Measurements from ENCODE around the gene ANK2. TPM values are rescaled to one million over a fixed set of nuclear protein-coding genes. Genes with fewer than 3 reads are reported as not detected.

ANK2 gene
- total and polyA plus RNA-seq, 2 experiments from 2014 or later: 7.7 to 40.4 TPM

DNA sequence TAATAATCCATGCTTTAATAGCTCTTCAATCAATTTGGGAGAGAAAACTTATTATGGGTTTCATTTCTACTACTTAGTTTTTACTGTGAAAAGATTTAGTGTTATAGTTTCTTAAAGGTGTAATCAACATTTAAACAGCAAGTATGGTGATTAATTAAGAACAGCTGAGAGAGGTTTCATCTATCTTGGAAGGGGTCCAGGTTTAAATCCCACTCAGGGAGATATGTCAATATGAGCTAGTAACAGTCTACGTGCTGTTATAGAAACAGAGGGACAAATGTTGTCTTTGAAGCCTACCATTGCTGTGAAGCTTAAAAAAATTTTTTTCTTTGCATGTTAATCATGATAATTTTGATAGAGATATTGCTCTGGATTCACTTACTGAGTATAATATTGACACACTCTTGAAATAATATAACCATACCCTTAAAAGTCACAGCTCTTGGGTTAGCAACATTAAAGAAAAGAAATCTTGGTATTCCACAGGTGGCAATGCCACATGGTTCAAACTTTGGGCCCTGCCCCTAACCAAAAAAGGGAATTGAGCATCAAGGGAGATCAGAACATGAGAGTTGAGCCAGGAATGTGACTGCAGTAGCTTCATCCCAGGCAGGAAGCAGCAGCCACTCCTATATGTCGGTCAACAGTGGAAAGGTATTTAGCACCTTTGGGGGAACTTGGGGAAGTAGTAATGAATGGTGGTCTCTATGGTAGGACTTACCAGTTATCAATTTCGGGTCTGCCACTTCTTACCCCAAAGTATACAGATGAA, 107.8 kb downstream of the ANK2 start:
- Mint-ChIP-seq H3K4me1 (peaks cover 12% of the 10 kb centered on the region), H3K36me3 (ENCODE audit: low read depth) (no peaks in the 10 kb centered on the region)
- no peaks in the 10 kb centered on the region for H3K36me3 ChIP-seq (ENCODE audit: insufficient read depth)

More for the DNA sequence above, 107.8 kb downstream of the ANK2 start:
- TF ChIP-seq EZH2phosphoT487 (IDR thresholded peaks at IDR 0.05; ENCODE audit: unreplicated experiment): no peak
- no peak for TF ChIP-seq JUNB (IDR thresholded peaks at IDR 0.05; ENCODE audit: unreplicated experiment)
- TF ChIP-seq ZNF114 (CRISPR knock-in tag; IDR thresholded peaks at IDR 0.05): no peak
- no peak for TF ChIP-seq STAT1 (IDR thresholded peaks at IDR 0.05; ENCODE audit: unreplicated experiment)
- TF ChIP-seq, protein P1, sequence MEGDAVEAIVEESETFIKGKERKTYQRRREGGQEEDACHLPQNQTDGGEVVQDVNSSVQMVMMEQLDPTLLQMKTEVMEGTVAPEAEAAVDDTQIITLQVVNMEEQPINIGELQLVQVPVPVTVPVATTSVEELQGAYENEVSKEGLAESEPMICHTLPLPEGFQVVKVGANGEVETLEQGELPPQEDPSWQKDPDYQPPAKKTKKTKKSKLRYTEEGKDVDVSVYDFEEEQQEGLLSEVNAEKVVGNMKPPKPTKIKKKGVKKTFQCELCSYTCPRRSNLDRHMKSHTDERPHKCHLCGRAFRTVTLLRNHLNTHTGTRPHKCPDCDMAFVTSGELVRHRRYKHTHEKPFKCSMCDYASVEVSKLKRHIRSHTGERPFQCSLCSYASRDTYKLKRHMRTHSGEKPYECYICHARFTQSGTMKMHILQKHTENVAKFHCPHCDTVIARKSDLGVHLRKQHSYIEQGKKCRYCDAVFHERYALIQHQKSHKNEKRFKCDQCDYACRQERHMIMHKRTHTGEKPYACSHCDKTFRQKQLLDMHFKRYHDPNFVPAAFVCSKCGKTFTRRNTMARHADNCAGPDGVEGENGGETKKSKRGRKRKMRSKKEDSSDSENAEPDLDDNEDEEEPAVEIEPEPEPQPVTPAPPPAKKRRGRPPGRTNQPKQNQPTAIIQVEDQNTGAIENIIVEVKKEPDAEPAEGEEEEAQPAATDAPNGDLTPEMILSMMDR (conservative IDR thresholded peaks at IDR 0.05; ENCODE audit: low read depth in 2 of 2): no peak
- TF ChIP-seq, protein P2, sequence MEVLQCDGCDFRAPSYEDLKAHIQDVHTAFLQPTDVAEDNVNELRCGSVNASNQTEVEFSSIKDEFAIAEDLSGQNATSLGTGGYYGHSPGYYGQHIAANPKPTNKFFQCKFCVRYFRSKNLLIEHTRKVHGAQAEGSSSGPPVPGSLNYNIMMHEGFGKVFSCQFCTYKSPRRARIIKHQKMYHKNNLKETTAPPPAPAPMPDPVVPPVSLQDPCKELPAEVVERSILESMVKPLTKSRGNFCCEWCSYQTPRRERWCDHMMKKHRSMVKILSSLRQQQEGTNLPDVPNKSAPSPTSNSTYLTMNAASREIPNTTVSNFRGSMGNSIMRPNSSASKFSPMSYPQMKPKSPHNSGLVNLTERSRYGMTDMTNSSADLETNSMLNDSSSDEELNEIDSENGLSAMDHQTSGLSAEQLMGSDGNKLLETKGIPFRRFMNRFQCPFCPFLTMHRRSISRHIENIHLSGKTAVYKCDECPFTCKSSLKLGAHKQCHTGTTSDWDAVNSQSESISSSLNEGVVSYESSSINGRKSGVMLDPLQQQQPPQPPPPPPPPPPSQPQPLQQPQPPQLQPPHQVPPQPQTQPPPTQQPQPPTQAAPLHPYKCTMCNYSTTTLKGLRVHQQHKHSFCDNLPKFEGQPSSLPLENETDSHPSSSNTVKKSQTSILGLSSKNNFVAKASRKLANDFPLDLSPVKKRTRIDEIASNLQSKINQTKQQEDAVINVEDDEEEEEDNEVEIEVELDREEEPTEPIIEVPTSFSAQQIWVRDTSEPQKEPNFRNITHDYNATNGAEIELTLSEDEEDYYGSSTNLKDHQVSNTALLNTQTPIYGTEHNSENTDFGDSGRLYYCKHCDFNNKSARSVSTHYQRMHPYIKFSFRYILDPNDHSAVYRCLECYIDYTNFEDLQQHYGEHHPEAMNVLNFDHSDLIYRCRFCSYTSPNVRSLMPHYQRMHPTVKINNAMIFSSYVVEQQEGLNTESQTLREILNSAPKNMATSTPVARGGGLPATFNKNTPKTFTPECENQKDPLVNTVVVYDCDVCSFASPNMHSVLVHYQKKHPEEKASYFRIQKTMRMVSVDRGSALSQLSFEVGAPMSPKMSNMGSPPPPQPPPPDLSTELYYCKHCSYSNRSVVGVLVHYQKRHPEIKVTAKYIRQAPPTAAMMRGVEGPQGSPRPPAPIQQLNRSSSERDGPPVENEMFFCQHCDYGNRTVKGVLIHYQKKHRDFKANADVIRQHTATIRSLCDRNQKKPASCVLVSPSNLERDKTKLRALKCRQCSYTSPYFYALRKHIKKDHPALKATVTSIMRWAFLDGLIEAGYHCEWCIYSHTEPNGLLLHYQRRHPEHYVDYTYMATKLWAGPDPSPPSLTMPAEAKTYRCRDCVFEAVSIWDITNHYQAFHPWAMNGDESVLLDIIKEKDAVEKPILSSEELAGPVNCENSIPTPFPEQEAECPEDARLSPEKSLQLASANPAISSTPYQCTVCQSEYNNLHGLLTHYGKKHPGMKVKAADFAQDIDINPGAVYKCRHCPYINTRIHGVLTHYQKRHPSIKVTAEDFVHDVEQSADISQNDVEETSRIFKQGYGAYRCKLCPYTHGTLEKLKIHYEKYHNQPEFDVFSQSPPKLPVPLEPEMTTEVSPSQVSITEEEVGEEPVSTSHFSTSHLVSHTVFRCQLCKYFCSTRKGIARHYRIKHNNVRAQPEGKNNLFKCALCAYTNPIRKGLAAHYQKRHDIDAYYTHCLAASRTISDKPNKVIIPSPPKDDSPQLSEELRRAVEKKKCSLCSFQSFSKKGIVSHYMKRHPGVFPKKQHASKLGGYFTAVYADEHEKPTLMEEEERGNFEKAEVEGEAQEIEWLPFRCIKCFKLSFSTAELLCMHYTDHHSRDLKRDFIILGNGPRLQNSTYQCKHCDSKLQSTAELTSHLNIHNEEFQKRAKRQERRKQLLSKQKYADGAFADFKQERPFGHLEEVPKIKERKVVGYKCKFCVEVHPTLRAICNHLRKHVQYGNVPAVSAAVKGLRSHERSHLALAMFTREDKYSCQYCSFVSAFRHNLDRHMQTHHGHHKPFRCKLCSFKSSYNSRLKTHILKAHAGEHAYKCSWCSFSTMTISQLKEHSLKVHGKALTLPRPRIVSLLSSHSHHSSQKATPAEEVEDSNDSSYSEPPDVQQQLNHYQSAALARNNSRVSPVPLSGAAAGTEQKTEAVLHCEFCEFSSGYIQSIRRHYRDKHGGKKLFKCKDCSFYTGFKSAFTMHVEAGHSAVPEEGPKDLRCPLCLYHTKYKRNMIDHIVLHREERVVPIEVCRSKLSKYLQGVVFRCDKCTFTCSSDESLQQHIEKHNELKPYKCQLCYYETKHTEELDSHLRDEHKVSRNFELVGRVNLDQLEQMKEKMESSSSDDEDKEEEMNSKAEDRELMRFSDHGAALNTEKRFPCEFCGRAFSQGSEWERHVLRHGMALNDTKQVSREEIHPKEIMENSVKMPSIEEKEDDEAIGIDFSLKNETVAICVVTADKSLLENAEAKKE (CRISPR knock-in tag; IDR thresholded peaks at IDR 0.05): no peak
- TF ChIP-seq, protein P3, sequence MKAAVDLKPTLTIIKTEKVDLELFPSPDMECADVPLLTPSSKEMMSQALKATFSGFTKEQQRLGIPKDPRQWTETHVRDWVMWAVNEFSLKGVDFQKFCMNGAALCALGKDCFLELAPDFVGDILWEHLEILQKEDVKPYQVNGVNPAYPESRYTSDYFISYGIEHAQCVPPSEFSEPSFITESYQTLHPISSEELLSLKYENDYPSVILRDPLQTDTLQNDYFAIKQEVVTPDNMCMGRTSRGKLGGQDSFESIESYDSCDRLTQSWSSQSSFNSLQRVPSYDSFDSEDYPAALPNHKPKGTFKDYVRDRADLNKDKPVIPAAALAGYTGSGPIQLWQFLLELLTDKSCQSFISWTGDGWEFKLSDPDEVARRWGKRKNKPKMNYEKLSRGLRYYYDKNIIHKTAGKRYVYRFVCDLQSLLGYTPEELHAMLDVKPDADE (IDR thresholded peaks at IDR 0.05): no peak
- no peak for TF ChIP-seq POLR2AphosphoS5 (IDR thresholded peaks at IDR 0.05; ENCODE audit: low read depth)
- TF ChIP-seq CREB1 (CRISPR knock-in tag; IDR thresholded peaks at IDR 0.05; ENCODE audit: low read depth): no peak
- no peak for TF ChIP-seq ZNF331 (CRISPR knock-in tag; IDR thresholded peaks at IDR 0.05; ENCODE audit: low read depth)
- TF ChIP-seq, protein P4, sequence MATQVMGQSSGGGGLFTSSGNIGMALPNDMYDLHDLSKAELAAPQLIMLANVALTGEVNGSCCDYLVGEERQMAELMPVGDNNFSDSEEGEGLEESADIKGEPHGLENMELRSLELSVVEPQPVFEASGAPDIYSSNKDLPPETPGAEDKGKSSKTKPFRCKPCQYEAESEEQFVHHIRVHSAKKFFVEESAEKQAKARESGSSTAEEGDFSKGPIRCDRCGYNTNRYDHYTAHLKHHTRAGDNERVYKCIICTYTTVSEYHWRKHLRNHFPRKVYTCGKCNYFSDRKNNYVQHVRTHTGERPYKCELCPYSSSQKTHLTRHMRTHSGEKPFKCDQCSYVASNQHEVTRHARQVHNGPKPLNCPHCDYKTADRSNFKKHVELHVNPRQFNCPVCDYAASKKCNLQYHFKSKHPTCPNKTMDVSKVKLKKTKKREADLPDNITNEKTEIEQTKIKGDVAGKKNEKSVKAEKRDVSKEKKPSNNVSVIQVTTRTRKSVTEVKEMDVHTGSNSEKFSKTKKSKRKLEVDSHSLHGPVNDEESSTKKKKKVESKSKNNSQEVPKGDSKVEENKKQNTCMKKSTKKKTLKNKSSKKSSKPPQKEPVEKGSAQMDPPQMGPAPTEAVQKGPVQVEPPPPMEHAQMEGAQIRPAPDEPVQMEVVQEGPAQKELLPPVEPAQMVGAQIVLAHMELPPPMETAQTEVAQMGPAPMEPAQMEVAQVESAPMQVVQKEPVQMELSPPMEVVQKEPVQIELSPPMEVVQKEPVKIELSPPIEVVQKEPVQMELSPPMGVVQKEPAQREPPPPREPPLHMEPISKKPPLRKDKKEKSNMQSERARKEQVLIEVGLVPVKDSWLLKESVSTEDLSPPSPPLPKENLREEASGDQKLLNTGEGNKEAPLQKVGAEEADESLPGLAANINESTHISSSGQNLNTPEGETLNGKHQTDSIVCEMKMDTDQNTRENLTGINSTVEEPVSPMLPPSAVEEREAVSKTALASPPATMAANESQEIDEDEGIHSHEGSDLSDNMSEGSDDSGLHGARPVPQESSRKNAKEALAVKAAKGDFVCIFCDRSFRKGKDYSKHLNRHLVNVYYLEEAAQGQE (IDR thresholded peaks at IDR 0.05; ENCODE audit: unreplicated experiment): no peak
- TF ChIP-seq EZH2 (IDR thresholded peaks at IDR 0.05; ENCODE audit: low read depth, unreplicated experiment): no peak
- no peak for TF ChIP-seq NANOG (IDR thresholded peaks at IDR 0.05; ENCODE audit: borderline replicate concordance)
- ATAC-seq (peak; percentile 63), DNase-seq (ENCODE audit: low spot score) (peak; percentile 45)
- no peaks in the 10 kb centered on the region for H3F3A ChIP-seq (replicated peaks; ENCODE audit: low read depth)
- Mint-ChIP-seq H3K4me3 (no peak overlapping the region), H3K27me3 (ENCODE audit: insufficient read depth, low read depth, poor library complexity) (no peaks in the 10 kb centered on the region), H3K27ac (no peak overlapping the region; the same call in 1 of the 2 replicates), H3K9me3 (no peaks in the 10 kb centered on the region)
- H3K9me2 ChIP-seq (ENCODE audit: insufficient read depth): no peaks in the 10 kb centered on the region
- H3K4me1 ChIP-seq (ENCODE audit: insufficient read depth): no peaks in the 10 kb centered on the region
- no peak overlapping the region for H3K4me2 ChIP-seq
- H2AFZ ChIP-seq: no peak overlapping the region
- H3K79me2 ChIP-seq (replicated peaks; ENCODE audit: insufficient read depth): no peaks in the 10 kb centered on the region
- no peaks in the 10 kb centered on the region for H4K20me1 ChIP-seq (replicated peaks; ENCODE audit: insufficient read depth)
- no peaks in the 10 kb centered on the region for H3K27me3 ChIP-seq (ENCODE audit: insufficient read depth)
- no peak overlapping the region for H3K27ac ChIP-seq (ENCODE audit: low read depth)
- H3K4me3 ChIP-seq: no peak overlapping the region
